ENCODE measurements around the gene PTP4A2. TPM values are rescaled to one million over a fixed set of nuclear protein-coding genes. Genes with fewer than 3 reads are reported as not detected.

The PTP4A2 gene
- total and polyA plus RNA-seq, 2 donors (not counting 3 experiments of a cell fraction or from before 2014, with no cell fraction given) = 74.1 to 184 TPM

- Histone ChIP-seq H3K36me3 (ENCODE audit: control insufficient read depth in 2 of 2, extremely low read depth in 1 of 2, insufficient read depth in 2 of 2, low read length in 2 of 2) (no peaks in the 10 kb centered on the region), H3K27me3 (ENCODE audit: control insufficient read depth in 2 of 2, insufficient read depth in 2 of 2, low read length in 2 of 2) (no peaks in the 10 kb centered on the region), H4K20me1 (replicated peaks; ENCODE audit: control insufficient read depth, extremely low read depth, insufficient read depth, low read length) (no peaks in the 10 kb centered on the region), H3K9me1 (replicated peaks; ENCODE audit: control insufficient read depth, extremely low read depth, insufficient read depth, low read length) (no peaks in the 10 kb centered on the region), H3K4me2 (ENCODE audit: insufficient read depth, low read length) (no peak overlapping the region), H3K4me1 (ENCODE audit: control insufficient read depth, extremely low read depth, insufficient read depth, low read length) (peaks cover 16% of the 10 kb centered on the region), H3K4me3 (replicated peaks in 1 of 3; ENCODE audit: insufficient read depth in 1 of 3, low read depth in 1 of 3, low read length in 3 of 3) (no peak overlapping the region), H3K27ac (ENCODE audit: insufficient read depth, low read depth, low read length) (no peak overlapping the region), H3K79me2 (ENCODE audit: control insufficient read depth, insufficient read depth, low read length) (no peaks in the 10 kb centered on the region), H3K9ac (replicated peaks; ENCODE audit: extremely low read depth, insufficient read depth, low read length) (no peak overlapping the region), H3K9me3 (replicated peaks; ENCODE audit: control insufficient read depth, insufficient read depth, low read length) (no peaks in the 10 kb centered on the region), H2AFZ (ENCODE audit: low read depth, low read length) (peak overlapping the region; percentile 65)
- CTCF ChIA-PET = interaction anchor here (0.8 to 2.5 kb wide), 4 partner anchors 19 to 29 kb away, joined by 3 to 14 read pairs (median 6); no protein-coding TSS in a partner anchor
- POLR2A ChIA-PET = no interaction called here
- DNase-seq (ENCODE audit: low read depth, low spot score) (peak; percentile 64), FAIRE-seq (peak; percentile 76)
- dilution Hi-C loops (cut with MboI; ENCODE audit: extremely low pct_ligation_motif_present, low sequenced_read_pairs) (no loop called here), intact Hi-C loops (cut with micrococcal nuclease) (no loop called here)
- no peak for TF ChIP-seq GATA2 (IDR thresholded peaks at IDR 0.05; ENCODE audit: insufficient read depth, insufficient read length, low read depth, low read length)
- TF ChIP-seq FOS (IDR thresholded peaks at IDR 0.05; ENCODE audit: borderline replicate concordance, insufficient read depth, low read length) = peak; percentile 61
- BruUV-seq (replicated peaks) = no TSS peak
These were observed 46.5 kb upstream of the PTP4A2 start for GRCh38 chr1:31984419-31985347.

GRCh38 chr1:31981972-31982371 lies 43.8 kb upstream of the PTP4A2 start:
- ChIA-PET CTCF (interaction anchor here (0.5 to 1.8 kb wide), 4 partner anchors 18 to 138 kb away, joined by 3 to 5 read pairs (median 4); no protein-coding TSS in a partner anchor), POLR2A (interaction anchor here (0.5 kb wide), 1 partner anchor 62 kb away, joined by 3 read pairs; no protein-coding TSS in a partner anchor)
- Histone ChIP-seq H3K27me3 (ENCODE audit: control insufficient read depth in 2 of 2, insufficient read depth in 2 of 2, low read length in 2 of 2) (no peaks in the 10 kb centered on the region), H3K4me2 (ENCODE audit: insufficient read depth, low read length) (peak overlapping the region; percentile 63), H3K9me3 (replicated peaks; ENCODE audit: control insufficient read depth, insufficient read depth, low read length) (no peaks in the 10 kb centered on the region), H3K36me3 (ENCODE audit: control insufficient read depth in 2 of 2, extremely low read depth in 1 of 2, insufficient read depth in 2 of 2, low read length in 2 of 2) (no peaks in the 10 kb centered on the region), H3K79me2 (ENCODE audit: control insufficient read depth, insufficient read depth, low read length) (no peaks in the 10 kb centered on the region), H3K4me1 (ENCODE audit: control insufficient read depth, extremely low read depth, insufficient read depth, low read length) (peaks cover 16% of the 10 kb centered on the region), H2AFZ (ENCODE audit: low read depth, low read length) (peak overlapping the region; percentile 75), H3K9me1 (replicated peaks; ENCODE audit: control insufficient read depth, extremely low read depth, insufficient read depth, low read length) (no peaks in the 10 kb centered on the region), H4K20me1 (replicated peaks; ENCODE audit: control insufficient read depth, extremely low read depth, insufficient read depth, low read length) (no peaks in the 10 kb centered on the region), H3K9ac (replicated peaks; ENCODE audit: extremely low read depth, insufficient read depth, low read length) (no peak overlapping the region), H3K27ac (ENCODE audit: insufficient read depth, low read depth, low read length) (no peak overlapping the region), H3K4me3 (replicated peaks in 1 of 3; ENCODE audit: insufficient read depth in 1 of 3, low read depth in 1 of 3, low read length in 3 of 3) (no peak overlapping the region)
- DNase-seq (ENCODE audit: low read depth, low spot score) (no peak), FAIRE-seq (no peak)
- dilution Hi-C loops (cut with MboI; ENCODE audit: extremely low pct_ligation_motif_present, low sequenced_read_pairs) = no loop called here
- TF ChIP-seq POLR2AphosphoS5 (IDR thresholded peaks at IDR 0.05; ENCODE audit: insufficient read depth, low read depth, low read length) (no peak), FOS (IDR thresholded peaks at IDR 0.05; ENCODE audit: borderline replicate concordance, insufficient read depth, low read length) (no peak), JUN (IDR thresholded peaks at IDR 0.05; ENCODE audit: borderline replicate concordance, insufficient read depth, insufficient read length, low read depth) (no peak), CTCF (IDR thresholded peaks at IDR 0.05; ENCODE audit: extremely low read depth in 1 of 2, insufficient read depth in 1 of 2, low read depth in 1 of 2, low read length in 2 of 2) (no peak), MYC (IDR thresholded peaks at IDR 0.05; ENCODE audit: low read depth, low read length) (no peak), GATA2 (IDR thresholded peaks at IDR 0.05; ENCODE audit: insufficient read depth, insufficient read length, low read depth, low read length) (no peak), MAX (IDR thresholded peaks at IDR 0.05; ENCODE audit: insufficient read depth, insufficient read length) (no peak), EZH2 (IDR thresholded peaks at IDR 0.05; ENCODE audit: borderline replicate concordance, low read depth, low read length, severe bottlenecking) (no peak), POLR2A (IDR thresholded peaks at IDR 0.05; ENCODE audit: low read depth, low read length) (no peak)
- no TSS peak for BruUV-seq (replicated peaks)
- intact Hi-C loops (cut with micrococcal nuclease) = no loop called here
